GM19239 (cell line): ENCODE results near the gene CEP131.
A peak's percentile ranks its signal among the peaks of the same experiment; 100 is the strongest.
"Not testable (repeated sequence)": the region's sequence is repeated elsewhere in the genome, so short reads cannot be mapped to it uniquely, and the experiment has no call there.

Experiments
- DNase-seq: peaks from one replicate; pipeline ENCODE4 v3.0.0; 2011; ENCODE audit warnings: low spot score; ENCODE audit not compliant: insufficient read length
- FAIRE-seq: peaks from 2 replicates; lab custom pipeline; 2011; peaks lifted over from hg19 to GRCh38; lab: Jason Lieb, UNC

Gene CEP131

GRCh38 chr17:81158688-81159590 is 63.8 kb downstream of the CEP131 start:
- no peak for DNase-seq
- FAIRE-seq, result no peak

GRCh38 chr17:81157848-81158687 is 64.7 kb downstream of the CEP131 start:
- FAIRE-seq (no peak), DNase-seq (no peak)

- FAIRE-seq, result no peak
- DNase-seq, result no peak
Measured at GRCh38 chr17:81156866-81157805, 65.6 kb downstream of the CEP131 start.

- DNase-seq, result no peak
- FAIRE-seq, result no peak
Measured at GRCh38 chr17:81154961-81155360, 67.8 kb downstream of the CEP131 start.

- FAIRE-seq, DNase-seq: not testable (repeated sequence)
Measured at GRCh38 chr17:81154016-81154415, 68.7 kb downstream of the CEP131 start.

DNA sequence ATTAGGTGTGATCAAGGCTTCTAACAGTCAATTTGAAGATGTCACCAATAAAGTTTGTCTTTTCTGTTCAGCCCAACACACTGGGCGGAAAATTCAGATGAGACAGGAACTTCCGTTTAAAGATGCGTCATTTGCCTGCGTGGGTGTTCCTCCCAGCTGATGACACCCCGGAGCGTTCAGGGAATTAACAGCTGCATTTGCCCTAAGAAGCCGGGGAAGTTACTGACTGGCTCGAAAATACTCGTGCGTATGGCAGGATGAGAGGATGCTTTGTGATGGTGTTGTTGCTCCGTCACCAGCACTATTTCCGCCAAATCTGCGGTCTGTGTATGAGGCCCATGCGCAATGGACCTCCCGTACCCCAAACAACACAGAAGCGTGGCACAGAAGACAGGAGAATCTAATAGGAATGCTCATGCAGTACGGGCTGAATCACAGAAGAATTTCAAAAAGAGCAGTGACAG is 69.4 kb downstream of the CEP131 start:
- DNase-seq, result no peak
- FAIRE-seq, result no peak

DNA sequence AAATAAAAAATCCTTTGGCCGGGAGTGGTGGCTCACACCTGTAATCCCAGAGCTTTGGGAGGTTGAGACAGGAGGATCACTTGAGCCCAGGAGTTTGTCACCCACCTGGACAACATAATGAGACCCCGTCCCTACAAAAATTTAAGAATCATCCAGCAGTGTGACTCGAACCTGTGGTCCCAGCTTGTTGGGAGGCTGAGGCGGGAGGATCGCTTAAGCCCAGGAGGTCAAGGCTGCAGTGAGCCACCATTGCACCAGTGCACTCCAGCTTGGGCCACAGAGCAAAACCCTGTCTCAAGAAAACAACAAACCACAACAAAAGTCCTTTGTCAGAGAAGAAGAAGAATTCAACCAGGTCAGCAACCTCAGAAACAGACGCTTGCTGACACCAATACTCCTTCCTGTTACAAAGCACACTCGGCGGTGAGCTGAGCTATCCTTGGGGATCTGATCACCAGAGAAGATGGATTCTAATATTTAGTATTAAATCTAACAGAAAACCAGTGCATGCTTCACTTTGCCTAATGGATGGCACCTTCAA is 70.4 kb downstream of the CEP131 start:
- FAIRE-seq, result no peak

GRCh38 chr17:81151278-81151677 is 71.5 kb downstream of the CEP131 start:
- DNase-seq (no peak), FAIRE-seq (no peak)

More for the DNA sequence above, 70.4 kb downstream of the CEP131 start:
- no peak for DNase-seq

- no peak for DNase-seq
Measured at GRCh38 chr17:81150377-81151077, 72.2 kb downstream of the CEP131 start.

GRCh38 chr17:81148986-81149533 is 73.7 kb downstream of the CEP131 start:
- DNase-seq (no peak), FAIRE-seq (no peak)

More at GRCh38 chr17:81150377-81151077, 72.2 kb downstream of the CEP131 start:
- FAIRE-seq, result no peak

DNA sequence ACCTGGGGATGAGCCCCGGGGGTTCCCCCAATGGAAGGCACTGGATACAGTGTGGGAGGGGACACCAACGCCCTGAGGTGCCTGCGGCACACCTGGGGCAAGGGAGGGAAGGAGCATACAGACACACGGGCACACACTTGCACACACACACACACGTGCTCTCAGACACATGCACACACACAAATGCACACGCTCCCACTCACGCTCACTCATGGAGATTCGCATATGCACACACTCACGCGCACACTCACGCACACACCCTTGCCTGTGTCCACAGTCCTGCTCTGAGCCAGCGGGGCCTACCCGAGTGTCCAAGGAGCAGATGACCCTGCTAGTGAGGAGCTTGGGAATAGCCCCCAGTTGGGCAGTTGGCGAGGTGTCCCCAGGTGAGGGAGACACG is 74.2 kb downstream of the CEP131 start:
- no peak for FAIRE-seq
- no peak for DNase-seq

DNA sequence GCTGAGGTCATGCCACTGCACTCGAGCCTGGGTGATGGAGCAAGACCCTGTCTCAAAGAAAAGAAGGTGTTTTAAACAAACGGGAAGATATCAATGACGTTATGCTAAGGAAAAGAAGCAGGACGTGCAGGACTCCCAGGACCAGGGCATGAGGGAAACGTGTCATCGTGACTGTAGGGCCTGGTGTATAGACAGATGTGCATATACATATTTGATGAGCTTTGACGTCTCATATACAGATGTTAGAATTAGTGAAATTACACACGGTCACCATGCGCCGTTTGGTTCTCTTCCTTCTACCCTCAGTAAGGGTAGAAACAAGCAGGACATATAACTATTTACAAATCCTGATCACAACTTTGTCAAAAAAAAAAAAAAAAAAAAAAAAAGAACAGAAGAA is 75.1 kb downstream of the CEP131 start:
- FAIRE-seq (no peak), DNase-seq (no peak)

GRCh38 chr17:81146208-81146607 is 76.6 kb downstream of the CEP131 start:
- not testable (repeated sequence) for FAIRE-seq, DNase-seq

DNA sequence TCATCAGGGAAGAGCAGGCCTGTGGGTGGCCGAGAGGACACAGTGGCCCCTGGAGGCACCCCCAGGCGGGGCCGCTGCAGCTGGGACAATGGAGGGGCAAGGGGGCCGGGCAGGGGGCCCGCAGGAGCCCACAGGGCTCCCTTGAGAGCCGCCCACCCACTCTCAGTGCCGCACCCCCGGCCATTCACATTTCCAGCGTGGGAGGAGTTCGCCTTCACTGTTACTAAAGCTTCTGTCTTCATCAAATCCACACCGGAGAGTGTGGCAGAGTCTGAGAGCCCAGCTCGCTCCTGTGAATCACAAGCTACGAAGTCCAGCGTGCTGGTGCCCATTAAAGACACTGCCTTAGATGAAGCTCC is 78.4 kb downstream of the CEP131 start:
- no peak for DNase-seq
- no peak for FAIRE-seq

DNA sequence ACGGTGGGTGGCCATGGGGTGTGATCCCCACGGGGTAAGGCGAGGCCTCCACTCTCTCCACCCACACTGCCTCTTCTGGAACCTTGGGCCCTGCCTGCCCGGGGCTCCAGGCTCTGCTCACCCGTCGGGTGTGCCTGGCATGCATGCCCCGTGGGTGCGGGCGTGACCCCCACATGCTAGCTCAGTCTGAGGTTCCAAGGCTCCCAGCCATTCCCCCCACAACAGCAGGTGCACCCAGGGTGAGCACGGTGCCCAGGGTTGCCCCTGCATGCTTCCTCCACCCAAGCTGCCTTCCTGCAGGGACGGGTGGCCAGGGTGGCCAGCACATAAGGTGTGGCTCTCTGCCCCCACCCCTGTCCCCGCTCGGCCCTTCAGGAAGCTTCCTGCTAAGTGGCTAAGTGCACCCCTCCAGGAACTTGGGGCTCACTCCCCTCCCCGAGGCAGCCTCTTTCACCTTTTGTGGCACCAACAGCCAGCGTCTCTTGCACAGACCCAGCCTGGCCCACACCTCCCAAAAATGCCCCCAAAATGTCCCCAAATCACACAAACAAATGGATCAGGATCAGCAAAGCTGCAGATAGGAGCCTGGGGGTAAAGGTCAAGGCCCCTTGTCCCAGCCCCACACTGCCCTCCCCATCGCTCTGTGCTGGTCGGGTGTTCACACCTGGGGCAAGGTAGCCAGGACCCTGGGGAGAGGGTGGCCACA is 78.9 kb downstream of the CEP131 start:
- no peak for FAIRE-seq

GRCh38 chr17:81143200-81143527 is 79.6 kb downstream of the CEP131 start:
- DNase-seq, result no peak
- FAIRE-seq, result no peak

More for the DNA sequence above, 78.9 kb downstream of the CEP131 start:
- DNase-seq, result no peak

DNA sequence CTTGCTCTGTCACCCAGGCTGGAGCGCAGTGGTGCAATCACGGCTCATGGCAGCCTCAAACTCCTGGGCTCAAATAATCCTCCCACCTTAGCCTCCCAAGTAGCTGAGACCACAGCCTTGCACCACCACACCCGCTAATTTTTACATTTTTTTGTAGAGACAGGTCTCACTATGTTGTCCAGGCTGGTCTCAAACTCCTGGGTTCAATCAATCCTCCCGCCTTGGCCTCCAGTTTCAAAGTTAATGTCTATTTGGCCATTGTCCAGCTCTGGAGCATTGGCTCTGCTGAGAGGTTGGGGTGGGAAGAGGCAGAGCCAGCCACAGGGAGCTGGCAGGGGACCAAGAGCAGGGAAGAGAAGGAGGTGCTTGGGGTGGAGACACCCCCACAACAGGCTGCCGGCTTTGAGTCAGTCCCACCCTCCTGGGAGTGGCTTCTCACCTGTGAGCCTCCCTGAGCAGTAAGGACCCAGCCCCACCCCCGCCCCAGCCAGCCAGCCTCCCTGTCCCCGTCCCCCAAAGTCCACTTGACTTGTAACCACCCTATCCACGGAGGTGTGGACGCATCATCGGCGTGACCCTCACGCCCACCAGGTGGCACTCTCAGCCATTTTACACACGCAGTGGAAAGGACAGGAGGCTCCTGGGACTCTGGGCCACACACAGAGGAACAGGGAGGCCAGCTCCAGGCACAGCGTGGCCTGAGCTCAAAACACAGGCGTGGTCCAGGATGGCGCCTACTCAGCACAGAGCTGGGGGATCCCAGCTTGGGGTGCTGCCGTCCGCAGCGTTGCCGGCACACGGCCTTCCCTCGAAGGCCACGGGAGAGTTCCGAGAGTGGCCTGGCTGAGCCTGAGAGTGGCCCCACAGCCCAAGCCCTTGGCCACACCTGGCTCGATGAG is 80.2 kb downstream of the CEP131 start:
- no peak for FAIRE-seq
- DNase-seq, result peak; percentile 84
